GM18519 (cell line): Measurements from ENCODE around the gene COX10.
"Not testable (repeated sequence)": the region's sequence is repeated elsewhere in the genome, so short reads cannot be mapped to it uniquely, and the experiment has no call there.

ENCODE experiments used
- ATAC-seq: cut with Tn5 transposase; IDR thresholded peaks from one replicate; pipeline ENCODE4 v1.9.1; 2021; ENCODE audit warnings: mild to moderate bottlenecking, moderate library complexity; ENCODE audit not compliant: unreplicated experiment, low FRiP score

The COX10 gene

DNA sequence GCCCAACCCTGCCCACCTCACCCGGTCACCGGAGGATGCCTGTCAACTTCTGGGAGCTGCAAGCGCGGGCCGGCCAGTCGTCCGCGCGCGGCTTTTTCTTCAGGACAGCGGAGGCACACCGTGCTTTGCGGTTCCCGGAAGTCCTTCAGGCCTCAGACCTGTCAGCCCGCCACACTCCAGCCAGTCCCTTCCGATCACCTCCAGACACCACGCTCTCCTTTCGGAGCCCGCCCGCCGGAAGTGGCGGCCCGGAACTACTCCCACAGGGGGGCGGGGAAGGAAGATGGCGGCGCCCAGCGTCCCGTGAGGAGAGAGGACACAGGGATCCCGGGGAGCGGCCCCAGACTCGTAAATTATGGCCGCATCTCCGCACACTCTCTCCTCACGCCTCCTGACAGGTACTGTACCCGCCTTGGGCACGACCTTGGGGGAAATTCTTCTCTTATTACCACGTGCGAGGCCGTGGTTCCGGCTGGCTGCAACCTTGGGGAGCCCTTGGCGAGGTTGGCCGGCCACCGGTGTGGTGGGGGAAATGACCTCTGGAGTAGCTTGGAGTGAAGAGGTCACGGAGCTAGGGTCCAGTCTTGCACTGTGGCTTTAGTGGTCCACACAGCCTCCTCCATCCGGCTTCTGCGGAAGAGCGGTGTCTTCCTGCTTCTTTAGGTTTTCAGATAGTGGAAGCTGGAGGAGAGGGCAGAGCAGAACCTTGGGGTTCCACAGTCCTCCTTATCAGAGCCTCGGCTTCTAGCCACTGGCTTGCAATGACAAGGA lies at the start of gene COX10:
TSS of gene COX10 (plus strand) at position 254 of the 771 bp plus-strand sequence. CDS start at position 356, 102 bp downstream.
- peak; percentile 94 for ATAC-seq

DNA sequence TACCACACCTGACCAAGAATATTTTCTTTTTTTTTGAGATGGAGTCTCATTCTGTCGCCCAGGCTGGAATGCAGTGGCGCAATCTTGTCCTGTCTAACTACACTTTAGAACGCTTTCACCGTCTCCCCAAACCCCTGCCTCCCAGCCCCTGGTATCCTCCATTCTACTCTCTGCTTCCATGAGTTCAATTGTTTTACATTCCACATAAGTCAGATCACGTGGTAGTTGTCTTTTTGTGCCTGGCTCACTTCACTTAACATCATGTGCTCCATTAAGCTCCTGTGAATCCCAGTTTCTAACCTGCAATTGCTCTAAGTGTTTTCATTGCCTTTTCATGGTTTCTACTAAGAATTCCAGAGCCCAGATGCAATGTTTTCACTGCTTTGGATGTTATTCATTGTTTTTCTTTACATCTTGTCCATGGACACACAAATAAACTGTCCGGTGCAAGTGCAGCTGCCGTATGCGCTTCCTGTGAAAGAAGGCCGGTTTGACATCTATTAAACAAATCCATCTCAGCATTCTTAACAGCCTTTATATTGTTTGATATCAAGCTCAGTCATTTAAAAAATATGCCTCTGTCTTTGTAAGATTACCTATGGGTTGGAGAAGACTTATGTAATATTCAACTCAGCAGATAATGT lies 47.5 kb upstream of the COX10 start:
- ATAC-seq = not testable (repeated sequence)

DNA sequence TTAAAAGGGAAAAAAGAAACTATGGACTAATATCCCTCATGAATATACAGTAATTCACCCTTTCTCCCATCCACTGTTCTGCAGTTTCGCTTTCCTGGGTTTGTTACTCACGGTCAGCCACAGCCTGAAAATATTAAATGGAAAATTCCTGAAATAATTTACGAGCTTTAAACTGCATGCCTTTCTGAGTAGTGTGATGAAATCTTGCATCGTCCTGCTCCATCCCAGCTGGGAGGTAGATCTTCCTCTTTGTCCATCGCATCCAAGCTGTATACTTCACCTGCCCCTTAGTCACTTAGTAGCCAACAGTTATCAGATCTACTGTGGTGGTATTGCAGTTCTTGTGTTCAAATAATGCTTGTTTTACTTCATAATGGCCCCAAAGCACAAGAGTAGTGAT lies 39.5 kb upstream of the COX10 start:
- ATAC-seq = not testable (repeated sequence)

DNA sequence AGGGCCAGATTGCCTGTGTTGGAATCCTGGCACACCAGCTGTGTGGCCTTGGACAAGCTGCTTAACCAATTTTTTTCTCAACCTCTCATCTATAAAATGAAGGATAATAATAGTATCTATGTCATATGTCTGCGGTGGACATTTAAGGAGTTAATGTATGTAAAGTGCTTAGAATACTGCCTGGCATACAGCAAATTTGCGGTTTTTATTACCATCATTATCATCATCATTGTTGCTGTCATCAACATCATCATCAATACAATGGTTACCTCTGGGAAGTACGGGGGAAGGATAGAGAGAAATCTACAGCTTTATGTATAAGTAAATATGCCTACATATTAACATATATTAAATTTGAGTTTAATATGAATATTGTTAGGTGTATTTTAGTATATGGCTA lies 37.1 kb upstream of the COX10 start:
- no peak for ATAC-seq

DNA sequence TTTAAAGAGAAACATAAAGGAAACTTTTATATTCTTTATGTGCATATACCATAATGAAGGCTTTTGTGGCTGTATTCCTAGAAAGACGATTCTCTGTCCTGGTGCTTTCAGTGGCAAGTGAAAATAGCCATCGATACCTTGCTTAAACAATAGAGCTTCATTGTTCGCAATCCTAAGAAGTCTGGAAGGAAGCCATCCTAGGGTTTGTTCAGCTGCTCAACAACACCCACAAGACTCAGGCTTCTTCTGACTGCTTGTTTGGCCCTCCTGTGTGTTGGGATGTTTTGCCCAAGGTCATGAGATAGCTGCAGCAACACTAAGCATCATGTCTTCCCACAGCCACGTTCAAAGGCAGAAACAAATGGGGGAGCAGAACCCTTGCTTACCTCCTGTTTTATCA lies 36.1 kb upstream of the COX10 start:
- no peak for ATAC-seq

DNA sequence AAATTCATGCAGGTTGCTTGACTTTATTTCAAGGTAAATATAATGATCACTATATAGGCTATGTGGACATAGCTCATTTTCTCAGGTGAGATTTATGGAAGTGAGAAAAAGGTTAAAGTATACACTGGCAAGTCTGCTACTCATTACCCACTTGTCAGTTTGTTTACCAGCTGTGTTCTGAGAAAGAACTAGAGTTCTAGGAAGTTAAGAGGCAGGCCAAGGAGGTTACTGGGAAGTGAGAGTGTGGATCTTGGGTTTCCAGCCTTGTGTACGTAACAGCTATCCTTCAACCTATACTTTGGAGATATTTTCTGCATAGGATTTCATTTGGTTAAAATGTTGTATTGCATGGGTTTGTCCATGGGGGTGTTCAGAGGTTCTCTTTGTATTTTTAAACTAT lies 31.9 kb upstream of the COX10 start:
- ATAC-seq = no peak

DNA sequence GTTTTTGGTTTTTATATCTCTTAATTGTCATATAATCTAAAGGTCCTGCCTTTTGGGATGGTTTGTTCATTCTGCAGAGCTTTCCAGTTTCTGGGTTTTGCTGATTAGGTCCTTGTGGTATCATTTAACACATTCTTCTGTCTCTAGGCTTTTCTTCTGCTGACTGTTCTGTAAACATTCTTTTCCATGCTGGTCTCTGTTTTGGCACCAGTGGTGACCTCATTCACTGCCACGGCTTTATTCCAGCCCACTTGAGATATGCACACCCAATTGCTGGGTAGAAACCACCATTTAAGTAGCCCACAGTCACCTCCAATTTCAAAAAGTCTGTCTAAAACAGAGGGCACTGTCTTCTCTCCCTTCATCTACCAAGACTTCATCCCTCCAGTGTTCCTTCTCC lies 31.1 kb upstream of the COX10 start:
- no peak for ATAC-seq

DNA sequence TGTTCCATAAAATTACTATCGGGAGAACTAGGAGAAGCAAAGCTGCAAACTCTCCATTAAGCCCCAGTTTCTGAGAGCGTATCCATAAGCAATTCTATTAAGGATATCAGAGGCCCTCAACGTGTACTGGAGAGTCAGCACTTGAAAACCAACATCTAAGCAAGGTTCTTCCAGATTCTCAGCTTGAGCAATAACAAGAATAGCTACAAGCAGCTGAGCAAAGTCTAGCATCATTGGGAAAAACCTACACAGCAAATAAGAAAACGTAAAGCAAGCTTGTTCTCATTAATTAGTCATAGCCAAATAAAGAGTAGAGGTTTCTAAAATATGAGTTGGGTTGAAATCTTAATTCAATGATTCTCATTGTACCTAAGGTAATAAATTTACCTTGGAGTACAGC lies 26.9 kb upstream of the COX10 start:
- no peak for ATAC-seq

DNA sequence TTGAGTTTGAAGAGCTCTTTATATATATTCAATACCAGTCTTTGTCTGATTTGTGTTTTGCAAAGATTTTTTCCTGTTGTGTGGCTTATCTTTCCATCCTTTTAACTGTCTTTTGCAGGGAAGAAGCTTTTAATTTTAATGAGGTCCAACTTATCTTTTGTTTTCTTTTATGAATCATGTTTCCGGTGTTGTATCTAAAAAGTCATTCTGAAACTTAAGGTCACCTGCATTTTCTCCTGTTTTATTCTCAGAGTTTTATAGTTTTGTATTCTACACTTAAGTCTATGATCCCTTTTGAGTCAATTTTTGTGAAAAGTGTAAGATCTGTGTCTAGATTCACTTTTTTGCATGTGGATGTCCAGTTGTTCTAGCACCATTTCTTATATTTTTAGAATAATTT lies 24.6 kb upstream of the COX10 start:
- ATAC-seq = peak; percentile 49

DNA sequence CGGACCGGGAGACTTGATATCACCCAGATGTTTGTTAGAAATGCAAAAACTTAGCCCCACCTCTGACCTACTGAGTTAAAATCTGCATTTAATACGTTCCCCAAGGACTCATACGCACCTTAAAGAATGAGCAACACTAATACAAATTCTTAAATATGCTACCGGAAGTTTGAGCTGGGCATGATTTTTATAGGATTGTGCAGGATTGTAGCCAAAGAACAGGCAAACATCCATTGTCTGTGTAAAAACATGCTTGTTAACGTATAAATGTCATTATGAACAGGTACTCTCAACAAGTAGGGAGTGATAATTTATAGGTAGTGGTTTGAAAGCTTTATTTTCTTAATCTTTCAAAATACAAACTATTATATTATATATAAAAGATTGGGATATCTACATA lies 22.3 kb upstream of the COX10 start:
- no peak for ATAC-seq

DNA sequence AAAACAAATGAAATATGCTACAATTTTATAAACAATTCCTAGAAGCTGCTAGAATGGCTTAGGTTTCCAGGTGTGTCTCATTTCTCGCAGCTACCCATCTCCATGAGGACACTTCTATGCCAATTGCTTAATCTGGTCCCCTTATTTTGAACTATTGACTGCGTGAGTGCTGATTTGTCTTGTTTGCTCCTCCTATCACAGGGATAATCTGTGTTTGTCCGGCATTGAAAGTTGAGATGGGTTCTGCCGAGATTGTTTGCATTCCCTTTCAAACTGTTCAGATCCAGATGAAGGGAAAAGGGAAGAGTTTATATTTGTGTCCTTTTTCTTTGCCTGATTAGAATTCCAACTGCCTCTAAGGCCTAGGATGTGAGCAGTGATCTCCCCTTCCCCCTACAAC lies 21.7 kb upstream of the COX10 start:
- no peak for ATAC-seq

DNA sequence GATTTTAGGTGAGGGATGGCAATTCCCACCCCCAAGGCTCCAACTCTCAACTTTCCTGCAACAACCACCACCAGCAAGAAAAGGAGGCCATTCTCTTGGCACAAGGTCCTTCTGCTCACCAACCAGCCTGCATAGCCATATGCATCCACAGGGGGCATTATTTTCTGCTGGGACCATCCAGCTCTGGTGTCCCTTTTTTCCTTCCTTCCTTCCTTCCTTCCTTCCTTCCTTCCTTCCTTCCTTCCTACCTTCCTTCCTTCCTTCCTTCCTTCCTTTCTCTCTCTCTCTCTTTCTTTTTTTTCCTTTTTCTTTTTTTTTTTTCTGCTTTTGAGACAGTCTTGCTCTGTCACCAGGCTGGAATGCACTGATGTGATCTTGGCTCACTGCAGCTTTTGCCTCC lies 21.1 kb upstream of the COX10 start:
- no peak for ATAC-seq

DNA sequence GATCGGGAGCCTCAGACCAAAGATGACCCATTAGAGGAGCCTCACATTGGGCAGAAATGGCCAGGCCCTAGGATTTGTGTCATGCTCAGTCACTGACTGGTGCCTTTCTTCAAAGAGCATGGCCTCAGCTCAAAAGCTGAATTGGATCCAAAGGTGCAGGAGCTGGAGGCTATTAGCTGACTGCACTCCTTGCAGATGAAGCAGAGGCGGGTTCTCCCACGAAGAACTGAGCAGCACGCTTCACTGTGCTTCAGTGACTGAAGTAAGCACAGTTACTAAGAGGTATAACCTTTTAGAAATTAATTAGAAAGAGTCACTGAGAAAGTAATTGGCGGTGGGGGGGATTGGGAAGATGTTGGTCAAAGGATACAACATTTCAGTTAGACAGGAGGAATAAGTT lies 18.7 kb upstream of the COX10 start:
- ATAC-seq = no peak

DNA sequence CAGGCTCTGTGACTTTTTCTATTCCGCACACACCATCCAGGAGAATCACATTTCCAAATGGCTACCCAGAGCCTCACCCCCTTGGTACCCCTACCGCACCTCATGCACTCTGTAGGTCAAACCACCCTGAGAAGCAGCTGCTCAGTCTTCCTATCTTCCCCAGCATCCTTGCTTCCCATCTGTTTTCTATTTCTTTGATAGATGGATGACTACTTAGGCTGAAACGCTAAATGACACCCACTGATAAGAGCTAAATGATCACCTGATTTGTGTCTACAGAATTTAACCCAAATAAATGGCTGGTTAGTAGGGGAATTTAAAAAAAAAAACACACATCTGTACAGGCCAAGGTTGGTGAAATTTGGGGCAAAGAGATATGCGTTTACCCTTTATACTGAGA lies 17.6 kb upstream of the COX10 start:
- ATAC-seq = no peak

DNA sequence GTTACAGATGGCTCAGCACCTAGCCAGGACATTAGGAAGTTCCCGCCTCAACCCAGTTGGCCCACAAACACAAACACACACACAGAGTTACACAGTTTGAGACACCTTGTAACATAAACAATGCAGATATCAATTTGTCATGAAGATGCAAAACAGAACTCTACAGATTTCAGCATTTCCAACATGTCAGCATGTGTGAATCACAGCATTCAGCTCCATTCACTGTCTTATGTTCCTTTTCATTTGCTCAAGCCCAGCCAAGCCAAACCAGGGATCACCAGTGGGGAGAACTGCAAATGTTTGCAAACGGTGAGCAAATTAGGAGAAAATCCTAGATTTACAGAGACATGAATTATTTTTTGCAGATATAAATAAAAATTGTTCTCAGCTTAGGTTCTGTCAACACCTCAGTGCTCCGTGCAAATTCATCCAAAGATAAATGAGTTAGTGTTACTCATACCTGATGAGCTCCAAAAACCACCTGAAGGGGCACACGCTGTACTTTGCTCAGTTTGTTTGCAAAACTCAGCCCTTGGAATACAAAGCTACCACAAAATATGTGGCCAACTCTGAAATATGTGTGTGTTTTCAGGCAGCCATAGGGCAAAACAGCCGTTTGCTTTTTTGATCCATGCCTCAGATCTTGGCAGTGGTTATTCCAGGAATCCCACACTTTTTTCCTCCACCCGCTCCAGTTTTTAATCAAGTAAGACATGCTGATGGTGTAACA lies 16.3 kb upstream of the COX10 start:
- ATAC-seq = no peak

DNA sequence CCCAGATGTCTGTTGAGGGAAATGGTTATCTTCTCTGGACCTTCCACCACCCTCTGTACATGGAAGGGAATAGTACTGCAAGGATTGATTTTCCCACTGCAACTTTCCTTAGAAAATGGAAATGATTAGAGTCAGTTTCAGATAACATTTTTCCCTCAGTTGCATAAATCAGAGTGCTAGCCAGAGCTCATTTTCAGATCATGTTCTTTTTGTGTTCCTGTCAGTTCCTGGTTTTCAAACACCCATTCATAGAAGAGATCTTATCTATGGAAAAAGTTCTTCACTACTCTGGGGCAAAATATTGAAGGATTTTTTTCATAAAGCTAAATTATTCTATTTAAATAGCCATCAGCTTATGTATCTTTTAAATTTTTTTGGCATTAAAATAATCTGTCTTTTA lies 11.7 kb upstream of the COX10 start:
- ATAC-seq = no peak

DNA sequence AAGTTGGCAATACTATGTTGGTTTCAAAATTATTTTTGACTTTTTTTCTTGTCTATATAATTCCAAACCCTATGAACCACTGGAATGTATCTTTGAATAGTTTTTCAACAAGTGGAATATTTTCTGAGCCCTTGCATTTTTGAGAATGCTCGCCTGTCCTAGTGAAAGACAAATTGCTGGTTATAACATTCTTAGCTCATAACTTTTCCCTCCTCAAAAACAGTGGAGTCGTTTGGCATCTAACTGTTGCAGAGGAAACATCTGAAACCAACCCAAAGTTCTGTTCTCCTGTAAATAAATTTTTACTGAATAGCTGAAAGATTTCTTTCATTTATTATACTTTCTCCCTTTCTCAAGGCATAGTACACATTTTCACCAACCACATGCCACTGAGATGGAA lies 11.3 kb upstream of the COX10 start:
- ATAC-seq = no peak

DNA sequence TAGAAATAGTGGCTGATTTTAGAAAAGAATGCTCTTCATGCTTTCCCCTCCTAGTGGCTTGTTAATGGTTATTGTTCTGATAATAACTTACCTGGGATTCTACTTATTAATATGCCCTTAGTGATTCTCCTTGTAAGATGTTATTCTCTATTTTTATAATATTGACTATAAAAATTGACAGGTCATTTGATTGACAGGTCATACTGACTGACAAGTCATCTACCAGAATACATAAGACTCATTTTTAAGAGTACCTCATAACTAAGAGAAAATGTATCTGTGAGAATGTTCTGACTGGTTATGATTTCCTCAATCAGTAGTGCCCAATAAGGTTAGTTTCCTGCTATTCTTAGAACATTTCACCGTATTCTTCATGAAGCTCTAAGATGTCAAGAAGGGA lies 8.6 kb upstream of the COX10 start:
- ATAC-seq = no peak

DNA sequence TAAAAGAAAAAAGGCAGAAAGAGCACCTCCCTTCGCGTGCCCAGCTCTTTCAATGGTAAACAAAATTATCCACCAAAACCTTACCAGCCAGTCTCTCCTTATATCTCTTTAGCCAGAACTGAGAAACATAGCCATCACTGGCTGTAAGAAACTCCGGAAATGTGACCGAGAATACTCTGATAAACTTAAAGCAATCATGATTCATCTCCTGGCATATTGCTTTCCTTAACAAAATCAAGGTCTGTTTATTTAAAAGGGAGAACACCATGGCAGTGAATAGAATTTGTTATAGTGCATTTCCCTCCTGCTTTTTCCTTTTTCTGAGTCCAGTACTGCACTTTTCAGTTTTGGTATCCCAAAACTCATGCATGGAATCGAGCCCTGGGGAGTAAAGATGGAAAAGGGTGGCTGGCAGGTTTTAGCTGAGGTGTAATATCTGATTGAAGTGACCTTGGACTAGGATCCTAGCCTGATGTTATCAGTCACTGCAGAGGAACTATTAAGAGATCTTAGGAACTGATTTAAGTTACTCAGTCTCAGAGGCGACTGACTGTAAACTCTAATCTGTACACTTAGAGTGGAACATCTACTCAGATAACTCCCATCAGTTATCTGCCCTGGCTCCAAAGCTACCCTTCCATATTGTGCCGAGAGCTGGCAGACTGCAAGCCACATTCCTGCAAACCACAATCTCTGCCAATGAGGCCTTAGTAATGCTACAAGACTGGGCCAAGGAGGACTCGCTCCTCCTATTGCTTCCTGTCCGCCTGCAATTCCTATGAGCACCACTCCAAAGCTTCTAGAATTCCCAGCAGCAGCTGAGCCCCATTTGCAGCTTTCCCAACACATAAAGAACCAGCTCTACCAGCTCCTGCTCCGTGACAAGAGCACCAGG lies 7.4 kb upstream of the COX10 start:
- no peak for ATAC-seq

DNA sequence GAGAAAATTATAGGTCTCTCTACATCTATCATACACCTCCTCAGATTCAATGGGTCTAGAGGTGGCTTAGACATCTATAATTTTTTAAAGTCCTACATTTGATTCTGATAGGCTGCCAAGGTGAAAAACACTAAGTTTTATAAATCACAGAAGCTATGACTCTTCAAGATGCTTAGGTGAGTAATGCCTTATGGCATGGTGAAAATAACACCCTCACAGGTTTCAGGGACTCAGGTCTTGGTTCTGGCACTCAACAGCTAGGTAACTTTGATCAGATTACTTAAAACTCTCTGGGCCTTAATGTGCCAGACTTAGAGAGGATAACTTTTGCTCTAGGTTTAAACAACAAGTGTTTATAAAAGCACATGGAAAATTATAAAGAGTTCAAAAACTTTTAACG lies 2.0 kb upstream of the COX10 start:
- no peak for ATAC-seq
